OCI-LY7 (cell line): ENCODE data around the gene DYRK2.

ENCODE experiments used
- EZH2phosphoT487 ChIP-seq: fragments of 200-600 bp; sonication (generic); IDR thresholded peaks from 2 replicates; pipeline ENCODE4 v1.6.1; 2018; ENCODE audit warnings: low read depth, borderline replicate concordance, mild to moderate bottlenecking, mixed run types, antibody characterized with exemption, low read length, moderate library complexity, mixed read lengths
- TF ChIP-seq, protein P1 (sequence below): fragments of 200-600 bp; sonication (generic); conservative IDR thresholded peaks from 2 replicates; pipeline ENCODE4 v1.5.1; 2014; ENCODE audit warnings: mild to moderate bottlenecking, antibody characterized with exemption, low read length, moderate library complexity, mixed read lengths

DNA sequence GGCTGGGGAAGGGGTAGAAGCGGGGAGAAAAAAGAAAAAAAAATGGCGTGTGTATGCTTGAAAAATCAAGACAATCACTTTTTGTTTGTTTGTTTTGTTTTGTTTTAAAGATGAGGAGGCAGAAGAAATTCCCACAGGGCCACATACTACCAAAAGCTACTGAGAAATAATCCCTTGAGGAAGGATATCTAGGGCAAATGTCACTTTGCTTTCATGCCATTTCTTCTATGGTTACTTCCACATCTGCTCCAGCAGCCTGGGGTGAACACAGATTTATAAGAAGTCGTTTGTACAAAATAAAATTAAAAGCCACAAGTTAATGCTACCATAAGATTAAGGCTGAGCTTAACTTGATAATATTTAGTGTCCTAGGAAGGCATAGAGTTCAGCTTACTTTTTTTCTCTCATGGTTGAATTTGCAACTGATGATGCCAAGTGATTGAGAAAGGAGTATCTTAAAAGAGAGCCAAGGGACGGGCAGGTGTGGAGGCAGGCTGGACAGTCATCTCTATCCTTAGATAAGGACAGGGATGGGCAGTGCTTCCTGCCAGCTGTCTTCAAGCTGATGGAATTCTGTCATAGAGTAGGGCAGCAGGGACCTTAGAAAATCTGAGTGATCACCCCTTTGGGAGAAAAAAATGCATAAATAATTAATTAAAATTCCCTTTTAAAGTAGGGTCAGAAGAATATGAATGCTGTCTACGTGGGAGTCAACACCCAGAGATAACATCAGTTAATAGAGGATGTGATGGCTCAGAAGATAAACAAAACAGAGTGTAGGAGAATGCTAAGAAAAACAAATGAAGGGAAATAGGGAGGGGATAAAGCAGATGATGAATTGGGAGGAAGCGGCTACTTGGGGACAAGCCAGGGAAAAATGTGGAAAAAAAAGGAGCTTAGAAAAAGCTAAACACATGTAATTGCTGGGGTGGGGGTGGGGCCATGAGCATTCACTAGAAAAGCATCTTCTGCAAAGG lies 57.1 kb downstream of the DYRK2 start:
- TF ChIP-seq, protein P1, sequence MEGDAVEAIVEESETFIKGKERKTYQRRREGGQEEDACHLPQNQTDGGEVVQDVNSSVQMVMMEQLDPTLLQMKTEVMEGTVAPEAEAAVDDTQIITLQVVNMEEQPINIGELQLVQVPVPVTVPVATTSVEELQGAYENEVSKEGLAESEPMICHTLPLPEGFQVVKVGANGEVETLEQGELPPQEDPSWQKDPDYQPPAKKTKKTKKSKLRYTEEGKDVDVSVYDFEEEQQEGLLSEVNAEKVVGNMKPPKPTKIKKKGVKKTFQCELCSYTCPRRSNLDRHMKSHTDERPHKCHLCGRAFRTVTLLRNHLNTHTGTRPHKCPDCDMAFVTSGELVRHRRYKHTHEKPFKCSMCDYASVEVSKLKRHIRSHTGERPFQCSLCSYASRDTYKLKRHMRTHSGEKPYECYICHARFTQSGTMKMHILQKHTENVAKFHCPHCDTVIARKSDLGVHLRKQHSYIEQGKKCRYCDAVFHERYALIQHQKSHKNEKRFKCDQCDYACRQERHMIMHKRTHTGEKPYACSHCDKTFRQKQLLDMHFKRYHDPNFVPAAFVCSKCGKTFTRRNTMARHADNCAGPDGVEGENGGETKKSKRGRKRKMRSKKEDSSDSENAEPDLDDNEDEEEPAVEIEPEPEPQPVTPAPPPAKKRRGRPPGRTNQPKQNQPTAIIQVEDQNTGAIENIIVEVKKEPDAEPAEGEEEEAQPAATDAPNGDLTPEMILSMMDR = no peak
- TF ChIP-seq EZH2phosphoT487 = no peak
